ENCODE data around the gene FGF14.

GRCh38 chr13:102325321-102325720, 76.5 kb downstream of the FGF14 start:
- no peak for TF ChIP-seq CTCF (IDR thresholded peaks at IDR 0.05)
- no peak for TF ChIP-seq EZH2 (IDR thresholded peaks at IDR 0.05; ENCODE audit: borderline replicate concordance, insufficient read depth, low read depth, low read length, poor library complexity, severe bottlenecking)

All from B cell (primary cell).